ENCODE measurements around the gene PARD3.

DNA sequence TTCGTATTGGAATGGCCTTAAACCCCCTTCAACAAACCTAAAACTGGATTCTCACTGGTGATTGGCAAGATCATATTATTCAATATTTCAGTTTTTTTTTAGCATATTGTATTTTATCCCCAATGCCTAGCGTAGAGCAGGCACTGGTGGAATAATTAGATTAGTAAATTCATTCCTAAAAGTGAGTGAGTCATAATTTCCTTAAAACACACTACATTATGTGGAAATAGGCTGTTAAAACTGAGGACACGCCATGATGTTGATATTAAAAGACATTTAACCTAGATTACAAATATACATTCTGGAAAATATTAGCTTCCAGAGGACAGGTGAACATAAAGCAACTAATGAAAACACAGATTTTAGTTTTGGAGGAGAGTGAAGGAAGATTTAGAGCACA is 463.9 kb downstream of the PARD3 start:
- TF ChIP-seq, protein P1, sequence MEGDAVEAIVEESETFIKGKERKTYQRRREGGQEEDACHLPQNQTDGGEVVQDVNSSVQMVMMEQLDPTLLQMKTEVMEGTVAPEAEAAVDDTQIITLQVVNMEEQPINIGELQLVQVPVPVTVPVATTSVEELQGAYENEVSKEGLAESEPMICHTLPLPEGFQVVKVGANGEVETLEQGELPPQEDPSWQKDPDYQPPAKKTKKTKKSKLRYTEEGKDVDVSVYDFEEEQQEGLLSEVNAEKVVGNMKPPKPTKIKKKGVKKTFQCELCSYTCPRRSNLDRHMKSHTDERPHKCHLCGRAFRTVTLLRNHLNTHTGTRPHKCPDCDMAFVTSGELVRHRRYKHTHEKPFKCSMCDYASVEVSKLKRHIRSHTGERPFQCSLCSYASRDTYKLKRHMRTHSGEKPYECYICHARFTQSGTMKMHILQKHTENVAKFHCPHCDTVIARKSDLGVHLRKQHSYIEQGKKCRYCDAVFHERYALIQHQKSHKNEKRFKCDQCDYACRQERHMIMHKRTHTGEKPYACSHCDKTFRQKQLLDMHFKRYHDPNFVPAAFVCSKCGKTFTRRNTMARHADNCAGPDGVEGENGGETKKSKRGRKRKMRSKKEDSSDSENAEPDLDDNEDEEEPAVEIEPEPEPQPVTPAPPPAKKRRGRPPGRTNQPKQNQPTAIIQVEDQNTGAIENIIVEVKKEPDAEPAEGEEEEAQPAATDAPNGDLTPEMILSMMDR (IDR thresholded peaks at IDR 0.05; ENCODE audit: insufficient read depth, low read length, poor library complexity, severe bottlenecking) = no peak
- no peak for TF ChIP-seq EZH2phosphoT487 (conservative IDR thresholded peaks at IDR 0.05; ENCODE audit: low read length)
